DMS53 (cell line): ENCODE measurements around the gene PNLIP.

ENCODE experiments used
- DNase-seq: peaks from one replicate; lab custom pipeline; 2025; lab: John Stamatoyannopoulos, UW

The PNLIP gene

DNA sequence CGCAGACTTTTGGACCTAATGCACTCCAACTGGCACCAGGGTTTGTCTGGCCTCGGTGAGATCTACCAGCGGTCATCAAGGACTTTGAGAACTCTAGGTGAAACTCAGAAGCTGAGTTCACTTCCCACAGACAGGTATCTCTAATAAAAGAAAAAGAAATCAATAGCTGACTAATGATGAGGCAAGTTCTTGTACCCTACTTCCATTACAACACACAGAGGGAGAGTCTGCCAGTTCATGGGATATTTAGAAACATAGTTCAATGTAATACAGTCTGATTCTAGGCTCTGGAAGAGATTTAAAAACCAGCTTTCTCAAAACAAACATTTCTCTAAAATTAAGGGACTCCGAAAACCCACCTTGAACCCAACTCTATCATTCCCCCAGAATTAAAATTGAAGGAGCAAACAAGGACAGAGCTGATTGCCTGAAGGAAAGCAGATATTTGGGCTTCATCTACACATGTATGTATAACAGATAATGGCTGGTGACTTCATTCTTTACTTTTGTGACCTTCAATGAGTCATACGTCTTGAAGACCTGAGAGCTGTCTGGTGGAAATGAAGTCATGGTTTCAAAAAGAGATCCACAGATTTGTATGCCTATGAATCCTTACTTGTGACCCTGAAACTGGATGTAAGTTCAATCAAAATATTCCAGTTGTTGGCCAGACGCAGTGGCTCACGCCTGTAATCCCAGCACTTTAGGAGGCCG is 42.3 kb downstream of the PNLIP start:
- no peak for DNase-seq

DNA sequence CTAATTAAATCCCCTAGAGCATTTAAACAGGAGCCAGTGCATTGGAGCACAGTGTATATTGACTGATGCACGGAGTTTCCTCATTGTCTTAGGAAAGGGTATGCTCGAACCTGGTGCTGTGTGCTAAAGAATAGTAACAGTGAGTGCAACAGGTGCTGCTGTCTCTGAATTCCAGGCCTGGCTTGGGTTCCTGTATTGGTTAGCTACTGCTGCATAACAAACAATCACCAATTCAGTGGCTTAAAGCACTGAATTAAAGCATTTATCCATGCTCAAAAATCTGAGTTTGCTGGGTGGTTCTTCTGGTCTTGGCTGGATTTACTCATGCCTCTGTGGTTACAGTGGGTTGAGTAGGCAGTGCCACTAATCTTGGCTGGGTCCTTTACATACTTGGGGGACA is 43.3 kb downstream of the PNLIP start:
- DNase-seq = no peak

DNA sequence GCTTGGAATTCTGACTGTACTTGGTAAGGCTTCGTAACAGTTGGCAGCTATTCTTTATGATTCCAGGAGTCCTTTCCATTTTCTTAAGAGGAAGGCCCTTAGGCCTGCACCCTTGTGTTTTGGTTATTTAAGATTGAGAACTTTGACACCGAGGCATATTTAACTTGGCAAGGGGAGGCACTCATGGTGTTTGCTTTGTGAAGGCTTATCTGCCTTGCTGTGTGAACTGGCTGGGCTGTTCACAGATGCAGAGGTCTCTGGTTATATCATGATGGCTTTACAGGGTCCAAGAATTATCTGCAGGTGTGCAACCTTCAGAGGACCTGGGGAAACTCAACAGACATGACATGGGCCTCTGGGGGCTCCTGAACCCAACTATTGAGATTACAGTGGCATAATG is 44.2 kb downstream of the PNLIP start:
- no peak for DNase-seq

DNA sequence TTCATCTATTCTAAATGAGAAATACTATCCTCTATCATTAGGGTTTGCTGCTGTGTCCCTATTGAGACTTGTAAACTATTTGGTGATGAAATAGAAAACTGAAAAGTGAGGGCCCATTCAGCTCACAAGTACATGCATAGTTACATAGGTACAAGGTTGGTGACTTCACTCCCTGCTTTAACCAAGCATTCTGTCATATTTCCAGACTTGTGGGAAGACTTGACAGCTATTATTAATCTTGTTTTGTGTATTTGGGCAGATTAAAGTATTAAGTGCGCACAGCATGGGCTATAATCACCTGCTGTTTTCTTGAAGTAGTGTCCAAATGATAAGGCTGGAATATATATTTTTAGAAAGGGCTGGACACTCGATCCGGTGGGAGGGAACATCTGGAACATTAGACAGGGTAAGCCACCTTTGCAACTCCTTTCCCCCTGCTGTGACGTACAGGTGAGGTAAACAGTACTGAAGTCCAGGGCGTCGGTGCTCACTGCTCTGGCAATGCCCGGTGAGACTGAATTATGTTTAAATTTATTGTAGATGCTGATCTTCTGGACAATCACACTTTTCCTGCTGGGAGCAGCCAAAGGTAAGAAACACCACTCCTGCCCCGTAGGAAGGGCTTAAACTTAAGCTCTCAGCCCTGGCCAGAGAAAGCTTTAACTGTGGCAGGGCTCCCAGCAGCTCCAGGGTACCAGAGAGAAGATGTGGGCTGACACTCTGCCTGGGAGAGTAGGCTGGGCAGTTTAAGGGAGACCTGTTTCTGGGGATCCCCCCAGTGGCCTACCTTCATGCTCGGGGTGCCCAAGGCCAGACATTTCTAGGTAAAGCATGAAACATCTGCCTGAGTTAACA is 45.1 kb downstream of the PNLIP start, which contains the start of gene PNLIPRP1:
PNLIPRP1 (plus strand) TSS at position 370 of the 855 bp plus-strand sequence; CDS start at position 541, 171 bp downstream.
- DNase-seq = no peak

DNA sequence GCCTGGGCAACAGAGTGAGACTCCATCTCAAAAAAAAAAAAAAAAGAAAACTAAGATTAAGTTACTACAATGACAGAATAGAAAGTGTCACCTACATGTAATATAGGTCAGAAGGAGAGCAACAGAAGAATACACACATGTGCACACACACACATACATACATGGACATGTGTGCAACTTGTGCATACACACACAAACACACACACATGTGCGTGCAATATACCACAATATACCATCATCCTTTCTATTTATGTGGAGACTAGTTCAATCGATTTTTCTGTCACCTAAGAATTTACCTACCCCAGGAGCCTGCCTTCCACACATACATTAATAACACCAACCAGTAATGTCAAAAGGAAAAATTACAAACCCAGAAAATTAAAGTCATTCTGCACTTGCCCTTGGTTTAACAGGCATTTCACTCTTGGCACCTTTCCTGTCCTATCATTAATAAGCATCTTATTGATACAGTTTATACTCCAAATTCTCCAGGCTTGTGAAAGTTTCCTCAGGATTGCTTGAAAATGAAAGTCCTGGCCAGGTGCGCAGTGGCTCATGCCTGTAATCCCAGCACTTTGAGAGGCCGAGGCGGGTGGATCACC is 47.5 kb downstream of the PNLIP start:
- no peak for DNase-seq

DNA sequence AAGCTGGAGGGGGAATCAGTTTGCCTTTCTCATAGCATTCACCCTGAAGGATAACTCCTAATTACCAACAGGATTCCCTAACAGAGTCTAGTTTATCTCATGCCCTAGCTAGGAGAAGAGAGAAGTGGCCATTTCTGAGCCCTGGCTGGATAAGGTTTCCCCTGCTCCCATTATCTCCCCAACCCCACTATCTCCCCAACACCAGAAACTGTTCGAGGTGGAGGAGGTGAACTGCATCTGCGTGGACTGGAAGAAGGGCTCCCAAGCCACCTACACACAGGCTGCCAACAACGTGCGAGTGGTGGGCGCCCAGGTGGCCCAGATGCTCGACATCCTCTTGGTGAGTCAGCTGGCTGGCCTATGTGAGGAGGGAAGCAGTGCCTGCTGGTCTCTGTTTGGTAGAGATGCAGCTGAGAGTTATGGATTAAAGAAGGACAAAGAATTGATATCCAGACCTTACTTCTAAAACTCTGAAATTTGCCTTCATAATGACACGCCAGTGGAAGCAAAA is 48.8 kb downstream of the PNLIP start:
- DNase-seq = no peak

DNA sequence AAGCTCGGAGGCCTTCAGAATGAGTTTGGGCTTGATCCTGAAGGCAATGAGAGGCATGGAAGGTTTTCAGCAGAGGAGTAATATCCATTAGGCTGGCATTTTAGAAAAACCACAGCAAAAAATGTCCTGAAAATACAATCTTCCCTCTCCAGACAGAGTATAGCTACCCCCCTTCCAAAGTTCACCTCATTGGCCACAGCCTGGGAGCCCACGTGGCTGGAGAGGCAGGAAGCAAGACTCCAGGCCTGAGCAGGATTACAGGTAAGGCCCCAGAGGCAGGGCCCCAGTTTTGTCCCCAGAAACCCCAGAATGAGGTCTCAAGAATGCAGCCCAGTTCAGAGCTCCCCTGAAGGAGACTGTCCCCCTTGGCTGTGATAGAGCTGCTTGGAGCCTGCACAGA is 50.3 kb downstream of the PNLIP start:
- no peak for DNase-seq

DNA sequence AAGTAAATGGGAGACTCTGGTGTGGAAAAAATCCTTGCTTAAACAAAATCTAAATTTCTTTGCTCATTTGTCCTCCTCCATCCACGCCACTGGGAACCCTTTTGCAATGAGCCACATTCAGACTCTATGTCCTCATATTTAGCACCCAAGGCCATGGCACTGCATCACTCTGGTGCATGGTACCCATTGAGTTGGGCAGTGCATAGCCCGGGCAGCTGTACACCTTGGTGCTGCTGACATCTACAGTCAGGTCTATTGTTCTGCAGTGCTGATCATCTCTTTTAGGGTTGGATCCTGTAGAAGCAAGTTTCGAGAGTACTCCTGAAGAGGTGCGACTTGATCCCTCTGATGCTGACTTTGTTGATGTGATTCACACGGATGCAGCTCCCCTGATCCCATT is 51.8 kb downstream of the PNLIP start:
- DNase-seq = no peak

DNA sequence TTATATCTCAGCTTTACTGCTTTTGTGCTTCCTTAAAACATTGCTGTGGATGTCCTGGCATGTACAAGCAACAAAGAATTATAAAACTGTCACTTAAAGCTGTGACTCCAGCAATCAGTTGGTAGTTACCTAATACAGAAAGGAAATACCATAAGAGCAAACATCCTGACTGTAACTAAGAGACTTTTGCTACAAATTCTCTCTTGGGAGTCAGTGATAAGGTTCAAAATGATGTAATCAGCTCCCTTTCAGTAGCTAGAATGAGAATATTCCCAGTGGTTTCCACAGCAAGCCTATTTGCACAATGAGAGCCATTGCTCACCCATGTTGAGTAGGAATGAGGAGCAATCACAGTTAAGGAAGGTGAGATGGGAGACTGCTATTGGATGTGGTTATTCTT is 52.6 kb downstream of the PNLIP start:
- no peak for DNase-seq

DNA sequence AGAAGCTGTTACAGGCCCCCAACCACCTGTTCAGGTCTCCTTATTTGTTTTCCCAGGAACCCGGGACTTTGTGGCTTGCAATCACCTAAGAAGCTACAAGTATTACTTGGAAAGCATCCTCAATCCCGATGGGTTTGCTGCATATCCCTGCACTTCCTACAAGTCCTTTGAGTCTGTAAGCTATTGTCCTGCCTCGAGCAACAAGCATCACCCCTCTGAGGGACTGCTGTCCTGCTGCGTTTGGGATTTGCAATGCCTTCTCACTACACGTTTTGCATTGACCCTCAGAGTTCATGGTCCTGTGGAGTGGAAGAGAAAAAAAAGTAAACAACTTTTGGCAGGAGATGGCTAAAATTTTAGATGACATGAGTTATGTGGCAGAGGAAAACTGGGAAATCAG is 54.3 kb downstream of the PNLIP start:
- DNase-seq = no peak

DNA sequence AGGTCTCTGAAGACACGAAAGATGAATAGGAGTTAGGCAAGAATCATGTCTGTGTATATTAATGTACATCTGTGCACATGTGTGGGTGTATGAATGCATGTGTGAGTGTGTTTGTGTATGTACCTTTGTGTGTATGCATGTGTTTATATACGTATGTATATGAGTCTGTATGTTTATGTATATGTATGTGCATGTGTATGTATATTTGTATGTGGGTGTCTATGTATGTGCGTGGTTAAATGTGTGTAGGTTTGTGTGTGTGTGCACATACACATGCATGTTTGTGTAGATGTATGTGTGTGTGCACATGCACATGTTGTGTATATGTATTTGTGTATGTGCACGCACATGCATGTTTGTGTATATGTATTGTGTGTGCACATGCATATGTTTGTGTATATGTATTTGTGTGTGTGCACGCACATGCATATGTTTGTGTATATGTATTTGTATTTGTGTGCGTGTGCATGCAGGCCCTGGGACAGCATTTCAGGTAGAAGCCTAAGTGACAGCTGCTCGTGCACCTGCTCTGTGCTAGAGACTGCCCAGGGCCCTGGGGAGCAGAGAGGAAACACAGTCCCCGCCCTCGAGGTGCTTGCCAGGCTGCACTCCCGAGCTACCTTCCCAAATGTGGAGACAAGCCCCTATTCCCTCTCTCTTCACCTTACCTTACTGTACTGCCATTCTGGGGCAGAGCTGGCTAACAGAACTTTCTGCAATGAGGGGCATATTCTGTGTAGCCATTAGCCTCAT is 57.1 kb downstream of the PNLIP start:
- peak; percentile 33 for DNase-seq

DNA sequence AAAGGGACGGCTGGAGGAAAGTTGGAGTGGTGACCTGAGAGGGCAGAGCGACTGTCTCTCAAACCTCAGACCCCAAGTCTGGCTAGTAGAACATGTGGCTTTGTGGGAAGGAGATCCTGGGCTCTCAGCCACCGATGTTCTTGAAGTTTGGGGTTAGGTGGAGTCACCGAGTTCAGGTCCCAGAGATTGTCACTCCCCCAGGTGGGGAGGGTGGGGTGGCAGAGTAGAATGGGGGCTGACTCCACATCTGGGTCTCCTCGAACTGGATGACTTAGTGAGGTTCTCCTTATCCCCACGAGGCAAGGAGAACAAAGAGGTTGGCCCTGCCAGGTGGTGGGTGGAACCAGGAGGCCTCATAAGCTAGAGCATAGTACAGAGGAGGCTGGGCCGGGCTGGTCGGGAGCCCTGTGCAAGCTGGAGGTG is 60.3 kb downstream of the PNLIP start:
- no peak for DNase-seq

DNA sequence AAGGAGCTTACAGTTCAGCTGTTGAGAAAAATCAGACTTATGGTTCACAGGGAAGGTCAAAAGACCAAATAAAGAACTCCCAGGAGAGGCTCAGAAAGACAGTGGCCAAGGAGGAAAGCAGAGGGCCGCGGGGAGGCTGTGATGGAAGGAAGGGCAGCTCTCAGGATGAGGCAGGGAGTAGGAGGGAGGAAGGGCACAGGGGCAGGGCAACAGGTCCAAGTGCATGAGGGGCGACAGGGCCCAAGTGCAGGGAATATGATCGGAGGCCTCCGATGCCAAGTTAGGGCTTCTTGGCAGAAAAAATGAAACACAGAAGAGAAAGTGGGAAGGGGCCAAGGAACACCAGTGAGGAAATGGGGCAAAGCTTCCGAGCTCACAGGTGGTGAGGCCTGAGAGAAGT is 61.6 kb downstream of the PNLIP start:
- no peak for DNase-seq

DNA sequence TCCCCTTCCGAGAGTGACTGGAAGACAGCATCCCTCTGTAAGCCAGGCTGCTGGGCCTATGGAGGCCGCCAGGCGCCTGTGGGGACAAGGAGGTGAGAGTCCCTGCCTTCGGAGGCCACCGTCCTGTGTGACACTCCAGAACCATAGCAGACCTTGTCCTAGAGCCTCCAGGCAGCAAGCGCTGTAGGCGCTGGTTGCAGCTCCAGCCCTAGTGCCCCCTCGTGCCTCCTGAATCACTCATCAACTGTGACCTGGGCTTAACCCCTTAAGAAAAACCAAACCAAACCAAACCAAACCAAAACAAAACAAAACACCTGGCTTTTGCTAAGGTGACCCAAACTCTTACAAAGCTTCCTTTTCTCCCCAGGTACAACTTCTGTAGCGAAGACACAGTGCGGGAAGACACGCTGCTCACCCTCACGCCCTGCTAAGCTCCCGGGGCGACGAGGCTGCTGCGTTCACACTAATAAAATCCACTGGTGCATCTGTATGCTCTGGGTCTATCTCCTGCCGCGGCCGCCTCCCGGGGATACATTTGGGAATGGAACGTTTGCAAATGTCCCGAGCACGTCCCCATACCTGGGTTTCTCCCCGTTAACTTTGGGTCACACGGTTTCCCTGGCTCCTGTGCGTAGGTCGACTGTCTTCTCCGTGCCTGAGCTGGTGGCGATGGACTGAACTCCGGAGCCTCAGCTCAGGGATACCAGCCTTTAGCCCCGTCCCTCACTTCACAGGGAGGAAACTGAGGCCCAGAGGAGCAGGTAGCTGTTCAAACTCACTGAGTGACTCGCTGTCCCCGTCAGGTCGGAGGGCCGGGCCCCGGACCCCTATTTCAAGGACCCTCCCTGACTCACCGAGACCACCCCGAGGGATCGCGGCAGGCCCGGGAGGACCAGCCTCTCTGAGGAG is 63.2 kb downstream of the PNLIP start:
- peak; percentile 33 for DNase-seq

DNA sequence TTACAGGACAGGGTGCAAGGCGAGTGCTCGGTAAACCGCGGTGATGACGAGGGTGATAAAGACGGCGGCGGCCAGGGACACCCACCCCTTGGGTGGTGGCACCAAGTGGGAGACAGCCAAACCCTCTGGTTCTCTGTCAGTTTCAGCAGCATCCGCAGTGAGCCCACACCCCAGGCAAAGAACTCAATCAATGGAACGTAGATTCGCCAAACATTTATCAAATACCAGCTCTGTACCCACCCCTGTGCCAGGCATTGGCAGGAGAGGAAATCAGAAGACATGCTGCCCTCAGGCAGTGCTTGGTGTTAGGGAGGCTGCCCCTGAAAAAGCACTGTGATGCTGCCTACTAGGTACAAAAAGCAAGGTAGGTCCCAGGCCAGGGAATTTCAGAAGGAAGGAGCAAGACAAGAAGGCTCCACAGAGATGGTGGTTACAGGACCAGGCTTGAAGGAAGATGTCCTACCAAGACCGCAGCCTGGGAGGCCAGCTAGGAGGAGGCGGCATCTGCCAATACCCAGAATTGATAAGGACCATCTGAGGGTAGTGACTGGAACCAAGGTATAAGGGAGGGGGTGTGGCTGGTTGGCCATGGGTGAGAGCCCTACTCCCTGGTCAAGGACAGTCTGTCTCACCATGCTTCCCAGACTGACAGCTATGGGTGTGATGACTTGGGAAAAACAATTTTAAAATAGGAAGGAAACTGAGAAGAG is 64.9 kb downstream of the PNLIP start:
- no peak for DNase-seq

DNA sequence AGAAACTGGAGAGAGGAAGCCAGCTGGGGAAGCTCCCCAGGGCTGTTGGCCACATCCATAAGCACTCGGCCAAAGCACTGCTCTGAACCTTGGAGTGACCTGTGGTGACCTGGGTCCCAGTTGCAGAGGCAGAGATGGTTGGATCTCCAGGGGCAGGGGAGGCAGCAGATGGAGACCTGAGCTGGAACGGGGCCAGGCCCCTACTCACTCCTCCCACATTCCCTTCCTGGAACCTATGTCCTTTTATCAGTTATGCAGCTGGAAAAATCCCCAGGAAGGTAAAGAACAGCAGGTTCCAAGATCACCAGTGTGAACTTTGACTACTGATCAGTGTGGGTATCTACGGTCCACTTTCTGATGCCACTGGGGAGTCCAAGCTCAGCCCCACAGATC is 65.4 kb downstream of the PNLIP start:
- DNase-seq = no peak

DNA sequence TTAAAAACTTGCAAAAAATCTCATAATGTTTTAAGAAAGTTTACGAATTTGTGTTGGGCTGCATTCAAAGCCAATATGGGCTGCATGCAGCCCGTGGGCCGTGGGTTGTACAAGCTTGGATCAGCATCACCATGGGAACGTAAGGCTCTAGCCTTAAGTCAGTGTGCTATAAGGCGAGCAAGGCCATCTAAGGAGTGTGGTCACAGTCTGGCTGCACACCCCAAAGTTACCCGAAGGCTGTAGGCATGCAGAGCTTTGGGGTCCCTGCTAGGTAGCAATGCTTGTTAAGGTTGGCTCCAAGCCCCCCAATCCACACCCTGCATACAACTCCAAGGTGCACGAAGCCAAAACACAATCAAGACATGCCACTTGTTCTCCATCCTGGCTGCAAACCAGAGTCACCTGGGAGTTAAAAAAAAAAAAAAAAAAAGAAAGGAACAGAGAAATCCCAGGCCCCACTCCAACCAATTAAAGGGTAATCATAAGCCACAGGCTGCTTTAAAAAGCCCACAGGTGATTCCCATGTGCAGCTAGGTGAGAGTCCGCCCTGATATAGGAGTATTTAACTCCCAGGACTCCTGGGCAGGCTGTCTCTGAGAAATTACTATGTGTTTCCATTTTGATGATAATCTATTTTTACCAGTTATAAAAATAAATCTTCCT is 66.5 kb downstream of the PNLIP start:
- no peak for DNase-seq

DNA sequence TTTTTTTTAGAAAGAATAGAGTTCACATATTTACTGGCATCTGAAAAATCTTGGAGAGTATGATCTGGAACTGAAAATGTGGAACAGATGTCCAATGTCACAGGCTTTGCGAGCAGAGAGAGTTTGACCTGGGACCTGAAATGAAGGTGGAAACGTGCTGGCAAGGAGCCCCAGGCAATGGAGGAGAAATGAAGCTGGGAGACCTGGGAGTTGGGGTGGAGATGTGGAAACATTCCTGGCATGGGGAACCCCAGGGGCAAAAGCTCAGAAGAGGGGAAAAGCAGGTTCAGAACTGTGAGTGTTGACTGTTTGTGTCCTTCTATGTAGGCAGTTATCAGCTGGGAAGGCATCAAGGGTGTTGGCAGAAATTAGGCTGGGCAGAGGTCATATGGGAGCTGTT is 67.7 kb downstream of the PNLIP start:
- no peak for DNase-seq

DNA sequence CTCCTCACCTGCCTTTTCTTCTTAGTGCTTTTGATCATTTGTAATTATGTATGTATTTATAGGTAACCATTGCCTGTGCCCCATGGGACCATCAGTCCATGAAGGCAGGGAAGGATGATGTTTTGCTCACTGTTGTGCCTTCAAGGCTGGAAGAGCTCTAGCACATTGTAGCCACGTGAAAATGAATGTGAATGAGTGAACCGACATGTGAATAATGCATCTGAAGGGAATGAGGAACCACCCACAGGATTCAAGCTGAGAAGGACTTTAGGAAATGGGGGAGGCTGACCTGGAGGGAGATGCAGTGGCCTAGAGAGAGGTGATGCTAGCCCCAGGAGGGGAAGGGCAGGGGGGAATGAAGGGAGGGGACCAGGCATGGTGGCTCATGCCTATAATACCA is 69.1 kb downstream of the PNLIP start:
- DNase-seq = no peak
